ENCODE results near the gene RIT2. TPM values are rescaled to one million over a fixed set of nuclear protein-coding genes. Genes with fewer than 3 reads are reported as not detected.

RIT2 gene
- total and polyA plus RNA-seq, 5 donors: not detected

DNA sequence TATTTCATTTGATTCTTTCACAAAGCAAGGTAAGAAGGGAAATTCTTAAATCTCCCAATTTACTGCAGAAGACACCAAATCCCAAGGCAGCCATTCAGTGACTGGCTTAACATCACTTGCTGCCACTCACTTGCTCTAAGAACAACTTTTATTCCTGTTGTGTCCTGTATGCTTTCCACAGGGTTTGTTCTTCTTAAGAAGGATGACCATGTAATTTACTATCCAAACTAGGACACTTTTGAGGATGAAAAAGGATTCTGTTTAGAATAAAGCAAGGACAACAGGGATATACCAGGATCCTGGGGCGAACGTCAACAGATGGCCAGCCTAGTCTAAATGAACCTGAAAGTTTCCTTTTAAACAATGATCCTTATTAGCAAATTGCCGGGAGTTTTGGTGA lies 34.8 kb downstream of the RIT2 start:
- ATAC-seq: no peak
- 95% methylated on average over 3 of the region's 3 CpGs for WGBS
- H3K4me1 ChIP-seq (ENCODE audit: control insufficient read depth, insufficient read depth, low read length): no peaks in the 10 kb centered on the region

DNA sequence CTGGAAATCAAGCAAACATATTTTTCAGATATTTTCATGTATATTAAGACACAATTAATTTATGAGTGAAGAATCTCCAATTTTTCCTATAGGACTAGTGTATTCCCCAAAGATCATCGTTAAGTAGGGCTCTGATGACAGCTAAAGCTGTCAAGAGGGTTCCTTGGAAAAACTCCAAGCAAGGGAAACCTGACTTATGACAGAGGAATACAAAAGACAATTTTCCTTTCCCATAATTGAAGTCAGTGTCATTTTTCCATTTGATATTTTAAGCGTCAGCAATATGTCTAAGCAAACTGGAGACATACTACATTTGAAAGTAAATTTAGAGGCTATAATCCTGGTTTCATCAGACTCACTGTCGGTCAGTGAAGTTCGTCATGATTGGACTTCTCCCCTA lies 36.1 kb downstream of the RIT2 start:
- Histone ChIP-seq H3K27me3 (ENCODE audit: control insufficient read depth, insufficient read depth) (no peaks in the 10 kb centered on the region), H3K27ac (ENCODE audit: low read length) (no peak overlapping the region), H3K9me3 (ENCODE audit: control insufficient read depth, low read length) (no peaks in the 10 kb centered on the region), H3K4me3 (ENCODE audit: low read length) (no peak overlapping the region), H3K4me1 (ENCODE audit: control insufficient read depth, insufficient read depth, low read length) (no peaks in the 10 kb centered on the region)
- intact Hi-C loops (cut with DNase I): no loop called here
- DNase-seq (no peak), ATAC-seq (no peak)
- 71% methylated on average over 4 of the region's 4 CpGs for WGBS

More for the DNA sequence above, 34.8 kb downstream of the RIT2 start:
- intact Hi-C loops (cut with DNase I): no loop called here
- DNase-seq: no peak
- Histone ChIP-seq H3K9me3 (ENCODE audit: control insufficient read depth, low read length) (no peaks in the 10 kb centered on the region), H3K27ac (ENCODE audit: low read length) (no peak overlapping the region), H3K4me3 (ENCODE audit: low read length) (no peak overlapping the region), H3K27me3 (ENCODE audit: control insufficient read depth, insufficient read depth) (no peaks in the 10 kb centered on the region)

DNA sequence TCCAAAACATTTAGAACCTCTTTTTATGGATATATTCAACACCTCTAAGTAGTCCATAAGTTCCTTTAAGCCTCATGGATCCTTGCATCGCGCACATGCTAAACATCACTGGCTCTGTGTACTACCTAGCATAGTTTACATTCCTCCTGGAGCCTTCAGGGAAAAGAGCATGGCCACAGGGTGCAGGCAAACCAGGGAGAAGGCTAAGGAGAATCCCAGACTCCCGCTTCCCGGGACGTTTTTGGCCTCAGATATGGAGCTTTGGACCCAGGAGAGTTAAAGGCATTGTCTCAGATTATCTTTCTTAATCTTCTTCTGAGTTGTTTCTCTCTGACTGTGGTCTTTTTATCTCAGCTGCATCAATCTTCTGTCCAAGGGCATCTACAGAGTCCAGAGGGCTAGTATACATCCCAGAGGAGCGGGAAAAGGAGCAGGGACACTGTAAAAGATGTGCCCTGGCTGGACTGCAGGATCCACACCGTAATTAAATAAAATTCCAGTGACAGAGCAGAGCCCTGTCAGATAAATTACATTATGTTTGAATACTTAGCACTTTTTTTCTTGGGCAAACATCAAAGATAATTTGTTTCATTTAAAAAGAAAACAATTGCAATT lies 36.9 kb downstream of the RIT2 start:
- no peak overlapping the region for H3K27ac ChIP-seq (ENCODE audit: low read length)
- intact Hi-C loops (cut with DNase I): no loop called here
- no peaks in the 10 kb centered on the region for H3K4me1 ChIP-seq (ENCODE audit: control insufficient read depth, insufficient read depth, low read length)
- no peaks in the 10 kb centered on the region for H3K27me3 ChIP-seq (ENCODE audit: control insufficient read depth, insufficient read depth)
- no peak overlapping the region for H3K4me3 ChIP-seq (ENCODE audit: low read length)
- no peaks in the 10 kb centered on the region for H3K9me3 ChIP-seq (ENCODE audit: control insufficient read depth, low read length)
- ATAC-seq (no peak), DNase-seq (no peak)
- 55% methylated on average over 7 of the region's 7 CpGs for WGBS

DNA sequence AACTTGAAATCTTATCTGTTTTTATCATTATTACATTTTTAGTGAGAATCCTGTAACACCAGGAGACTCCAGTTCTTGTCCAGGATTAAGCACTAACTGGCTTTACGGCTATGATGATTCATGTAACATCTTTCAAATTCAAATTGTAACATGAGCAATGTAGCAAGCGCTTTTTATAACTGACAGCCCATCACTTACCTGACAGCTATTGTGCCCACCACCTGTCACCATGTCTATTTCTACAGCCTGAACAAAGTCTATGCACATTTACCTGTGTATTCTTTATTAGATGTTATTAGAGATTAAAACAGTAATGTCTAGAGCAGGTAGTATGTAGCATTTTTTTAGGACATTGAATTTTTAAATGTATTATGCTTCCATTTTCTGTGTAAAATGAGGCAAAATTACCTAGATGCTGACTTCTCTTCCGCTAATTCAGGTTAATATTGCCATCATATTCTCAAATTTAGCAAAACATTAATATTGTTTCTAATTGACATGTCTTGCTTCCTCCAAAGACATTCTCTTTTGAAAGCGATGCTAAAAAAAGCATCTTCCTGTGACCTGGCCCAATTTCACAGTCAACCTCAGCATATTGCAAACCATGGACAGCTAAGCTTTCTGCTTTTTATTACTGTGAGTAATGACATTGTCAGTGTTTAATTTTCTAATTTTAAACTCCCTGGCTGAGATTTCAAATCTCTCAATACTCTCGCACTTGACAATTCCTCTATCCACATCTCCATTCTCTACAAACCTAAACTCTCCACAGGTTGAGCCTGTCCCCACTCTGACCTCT lies 37.8 kb downstream of the RIT2 start:
- Histone ChIP-seq H3K4me1 (ENCODE audit: control insufficient read depth, insufficient read depth, low read length) (no peaks in the 10 kb centered on the region), H3K4me3 (ENCODE audit: low read length) (no peak overlapping the region), H3K27me3 (ENCODE audit: control insufficient read depth, insufficient read depth) (no peaks in the 10 kb centered on the region), H3K9me3 (ENCODE audit: control insufficient read depth, low read length) (no peaks in the 10 kb centered on the region), H3K27ac (ENCODE audit: low read length) (no peak overlapping the region)
- WGBS: 67% methylated on average over 5 of the region's 5 CpGs
- intact Hi-C loops (cut with DNase I): no loop called here
- DNase-seq (no peak), ATAC-seq (no peak)

DNA sequence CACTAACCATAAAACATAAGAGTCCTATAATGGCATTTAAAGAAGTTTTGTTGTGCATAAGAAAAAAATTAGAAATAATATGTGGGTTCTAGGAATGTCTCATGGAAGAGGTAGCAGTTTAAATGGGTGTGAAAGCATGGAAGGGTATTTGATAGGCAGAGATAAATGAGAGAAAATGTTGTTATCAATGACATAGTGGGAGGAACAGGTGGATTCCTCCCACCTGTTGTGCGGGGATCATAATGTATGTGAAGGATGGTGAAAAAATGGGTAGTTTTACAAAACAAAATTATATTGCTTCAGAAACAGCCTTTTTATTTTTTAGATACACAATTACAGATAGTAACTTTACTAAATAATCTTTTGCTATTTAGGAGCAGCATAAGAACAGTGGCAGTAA lies 41.7 kb downstream of the RIT2 start:
- H3K27me3 ChIP-seq (ENCODE audit: control insufficient read depth, insufficient read depth): no peaks in the 10 kb centered on the region
- ATAC-seq (no peak), DNase-seq (no peak)
- no peaks in the 10 kb centered on the region for H3K4me1 ChIP-seq (ENCODE audit: control insufficient read depth, insufficient read depth, low read length)
- no peaks in the 10 kb centered on the region for H3K9me3 ChIP-seq (ENCODE audit: control insufficient read depth, low read length)
- no peak overlapping the region for H3K27ac ChIP-seq (ENCODE audit: low read length)
- WGBS: 97% methylated on average over 1 of the region's 1 CpG
- intact Hi-C loops (cut with DNase I): no loop called here
- H3K4me3 ChIP-seq (ENCODE audit: low read length): no peak overlapping the region

DNA sequence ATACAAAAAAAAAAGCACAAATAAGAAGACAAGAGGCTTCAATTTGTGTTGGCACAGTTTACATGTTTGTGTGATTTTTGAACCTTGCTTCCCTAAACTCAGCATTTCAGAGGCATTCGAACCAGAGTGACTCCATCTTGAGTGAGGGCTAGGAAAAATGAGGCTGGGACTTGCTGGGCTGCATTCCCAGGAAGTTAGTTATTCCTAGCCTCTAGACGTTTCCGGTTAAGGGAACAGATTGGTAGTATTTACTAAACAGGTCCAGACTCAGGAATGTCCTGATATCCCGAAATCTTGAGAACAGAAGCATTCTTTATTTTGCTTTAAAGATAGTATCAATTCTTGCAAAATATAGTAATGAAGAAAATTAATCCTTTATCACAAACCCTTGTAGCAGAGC lies 46.7 kb downstream of the RIT2 start:
- ATAC-seq (no peak), DNase-seq (no peak)
- H3K27me3 ChIP-seq (ENCODE audit: control insufficient read depth, insufficient read depth): no peaks in the 10 kb centered on the region
- H3K9me3 ChIP-seq (ENCODE audit: control insufficient read depth, low read length): no peaks in the 10 kb centered on the region
- WGBS: 37% methylated on average over 4 of the region's 4 CpGs
- no peak overlapping the region for H3K4me3 ChIP-seq (ENCODE audit: low read length)
- intact Hi-C loops (cut with DNase I): no loop called here
- H3K27ac ChIP-seq (ENCODE audit: low read length): no peak overlapping the region
- H3K4me1 ChIP-seq (ENCODE audit: control insufficient read depth, insufficient read depth, low read length): no peaks in the 10 kb centered on the region

DNA sequence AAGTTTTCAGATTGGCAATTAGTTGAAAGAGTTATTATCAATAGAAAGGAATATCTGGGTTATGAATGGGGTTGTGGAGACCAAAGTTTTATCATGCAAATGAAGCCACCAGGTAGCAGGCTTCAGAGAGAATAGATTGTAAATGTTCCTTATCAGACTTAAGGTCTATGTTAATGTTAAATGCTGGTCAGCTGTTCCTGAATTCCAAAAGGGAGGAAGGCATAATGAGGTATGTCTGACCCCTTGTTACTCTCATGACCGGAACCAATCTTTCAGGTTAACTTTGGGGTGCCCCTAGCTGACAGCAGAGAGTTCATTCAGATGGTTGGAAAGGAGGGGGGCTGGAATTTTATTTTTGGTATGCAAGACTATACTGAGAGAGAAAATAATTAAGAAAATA lies 47.9 kb downstream of the RIT2 start:
- intact Hi-C loops (cut with DNase I): no loop called here
- ATAC-seq: no peak
- Histone ChIP-seq H3K9me3 (ENCODE audit: control insufficient read depth, low read length) (no peaks in the 10 kb centered on the region), H3K27me3 (ENCODE audit: control insufficient read depth, insufficient read depth) (no peaks in the 10 kb centered on the region), H3K4me3 (ENCODE audit: low read length) (no peak overlapping the region), H3K27ac (ENCODE audit: low read length) (no peak overlapping the region), H3K4me1 (ENCODE audit: control insufficient read depth, insufficient read depth, low read length) (no peaks in the 10 kb centered on the region)
- no peak for DNase-seq
- WGBS: 89% methylated on average over 1 of the region's 1 CpG

DNA sequence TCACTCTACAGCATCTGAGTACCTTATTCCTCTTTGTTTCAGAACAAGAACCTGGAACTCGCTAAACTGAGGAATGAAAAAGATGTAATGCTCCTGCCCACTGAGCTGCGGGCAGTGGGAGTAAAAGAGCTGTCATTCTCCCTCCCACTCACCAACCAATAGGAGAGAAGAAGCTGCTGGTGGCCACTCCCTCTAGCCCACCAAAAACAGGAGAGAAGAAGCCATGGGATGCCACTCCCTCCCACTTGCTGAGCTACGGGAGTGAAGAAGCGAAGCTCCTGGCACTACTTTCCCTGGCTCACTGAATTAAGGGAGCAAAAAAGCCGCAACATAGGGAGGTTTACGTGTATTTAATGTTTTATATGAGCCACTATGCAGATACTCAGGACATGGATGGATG lies 53.7 kb downstream of the RIT2 start:
- Histone ChIP-seq H3K27me3 (ENCODE audit: control insufficient read depth, insufficient read depth) (no peaks in the 10 kb centered on the region), H3K4me3 (ENCODE audit: low read length) (no peak overlapping the region), H3K9me3 (ENCODE audit: control insufficient read depth, low read length) (no peaks in the 10 kb centered on the region), H3K27ac (ENCODE audit: low read length) (no peak overlapping the region), H3K4me1 (ENCODE audit: control insufficient read depth, insufficient read depth, low read length) (no peaks in the 10 kb centered on the region)
- intact Hi-C loops (cut with DNase I): no loop called here
- ATAC-seq (no peak), DNase-seq (no peak)
- 93% methylated on average over 6 of the region's 6 CpGs for WGBS

DNA sequence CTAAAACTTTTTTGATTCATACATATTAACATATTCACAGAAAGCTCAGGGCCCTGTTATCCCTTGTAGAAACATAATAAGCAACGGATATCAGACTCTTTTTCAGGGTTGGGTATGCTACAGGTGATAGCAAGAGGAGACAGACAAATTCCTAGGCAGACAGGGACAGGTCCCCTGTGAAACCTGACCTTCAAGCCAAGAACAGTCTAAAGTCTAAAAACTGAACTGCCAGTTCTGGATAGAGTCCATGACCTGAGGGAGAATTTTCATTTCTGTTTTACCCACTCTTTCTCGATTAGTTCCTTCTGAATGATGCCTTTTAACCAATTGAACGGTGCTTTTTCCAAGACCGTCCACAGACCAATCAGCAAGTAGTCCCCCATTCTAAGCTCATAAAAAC lies 54.2 kb downstream of the RIT2 start:
- WGBS: 84% methylated on average over 4 of the region's 4 CpGs
- H3K27me3 ChIP-seq (ENCODE audit: control insufficient read depth, insufficient read depth): no peaks in the 10 kb centered on the region
- H3K4me3 ChIP-seq (ENCODE audit: low read length): no peak overlapping the region
- DNase-seq: no peak
- H3K27ac ChIP-seq (ENCODE audit: low read length): no peak overlapping the region
- intact Hi-C loops (cut with DNase I): no loop called here
- H3K9me3 ChIP-seq (ENCODE audit: control insufficient read depth, low read length): no peaks in the 10 kb centered on the region
- ATAC-seq: no peak
- H3K4me1 ChIP-seq (ENCODE audit: control insufficient read depth, insufficient read depth, low read length): no peaks in the 10 kb centered on the region

DNA sequence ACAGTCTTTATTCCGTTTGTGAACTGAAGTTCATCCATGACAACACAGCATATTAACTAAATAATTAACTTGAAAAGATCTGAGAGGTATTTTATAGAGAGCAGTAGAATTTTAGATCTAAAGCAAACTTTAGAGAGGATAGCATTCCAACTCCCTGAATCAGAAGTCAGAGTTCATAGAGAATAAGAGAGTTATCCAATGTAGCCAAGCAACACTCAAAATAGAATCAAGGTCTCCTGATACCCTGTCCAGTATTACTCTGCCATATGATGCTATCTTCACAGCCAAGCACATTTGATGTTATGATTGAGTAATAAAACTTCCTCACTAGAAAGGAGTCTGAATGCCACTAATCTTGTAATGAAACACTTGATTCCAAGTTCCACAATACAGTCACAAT lies 55.5 kb downstream of the RIT2 start:
- no peaks in the 10 kb centered on the region for H3K4me1 ChIP-seq (ENCODE audit: control insufficient read depth, insufficient read depth, low read length)
- DNase-seq: no peak
- intact Hi-C loops (cut with DNase I): no loop called here
- 49% methylated on average over 1 of the region's 1 CpG for WGBS
- no peak overlapping the region for H3K4me3 ChIP-seq (ENCODE audit: low read length)
- no peak overlapping the region for H3K27ac ChIP-seq (ENCODE audit: low read length)
- H3K27me3 ChIP-seq (ENCODE audit: control insufficient read depth, insufficient read depth): no peaks in the 10 kb centered on the region
- ATAC-seq: no peak
- H3K9me3 ChIP-seq (ENCODE audit: control insufficient read depth, low read length): no peaks in the 10 kb centered on the region

DNA sequence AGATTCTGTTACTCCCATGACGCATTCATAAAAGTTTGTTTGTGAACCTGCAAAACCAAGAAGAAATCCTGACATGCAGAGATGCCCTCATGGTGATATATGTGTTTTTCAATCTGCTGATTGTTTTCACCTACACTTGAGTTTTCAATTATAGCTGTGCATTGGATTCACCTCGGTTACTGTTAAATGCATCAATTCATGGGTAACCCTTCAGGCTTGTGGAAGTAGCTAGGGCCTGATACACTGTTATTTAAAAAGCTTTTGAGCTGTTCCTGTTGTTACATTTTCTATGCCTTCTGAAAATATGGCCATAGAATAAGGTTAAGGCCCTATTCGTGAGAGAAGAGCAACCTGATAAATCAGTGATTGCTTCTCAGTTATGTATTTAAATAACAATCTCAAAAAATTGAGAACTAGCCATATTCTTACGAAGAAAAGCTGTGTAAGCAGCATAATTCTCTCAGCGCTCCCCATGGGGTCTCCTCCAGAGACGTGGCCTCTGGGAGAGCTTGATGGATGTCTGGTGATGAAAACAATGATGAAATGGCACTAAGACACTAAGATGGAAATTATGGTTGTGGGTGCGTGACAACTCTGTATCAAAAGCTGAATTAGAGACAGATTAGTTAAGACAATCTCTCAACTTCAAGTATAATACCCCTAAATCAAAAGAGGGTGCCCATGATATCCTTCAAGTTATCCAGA lies 60.5 kb downstream of the RIT2 start:
- Histone ChIP-seq H3K27me3 (ENCODE audit: control insufficient read depth, insufficient read depth) (no peaks in the 10 kb centered on the region), H3K9me3 (ENCODE audit: control insufficient read depth, low read length) (no peaks in the 10 kb centered on the region), H3K27ac (ENCODE audit: low read length) (no peak overlapping the region), H3K4me1 (ENCODE audit: control insufficient read depth, insufficient read depth, low read length) (no peaks in the 10 kb centered on the region), H3K4me3 (ENCODE audit: low read length) (no peak overlapping the region)
- intact Hi-C loops (cut with DNase I): no loop called here
- DNase-seq: no peak
- no peak for ATAC-seq
- 89% methylated on average over 7 of the region's 7 CpGs for WGBS

All from right cardiac atrium (tissue), 5 donors.